K562 (cell line): ENCODE data around the gene OTOA. TPM values are rescaled to one million over a fixed set of nuclear protein-coding genes. Genes with fewer than 3 reads are reported as not detected.

ENCODE experiments used
- ATAC-seq: fragments of 200-7000 bp; cut with Tn5 transposase; 3 replicates; pipeline ENCODE4 v1.9.1; 2020; ENCODE audit warnings: moderate library complexity
- BruUV-seq: library from RNA; stranded (reverse); fragments of 400-500 nt; replicated peaks from 2 replicates; lab custom pipeline; 2021; lab: Mats Ljungman, UMichigan
- CTCF ChIA-PET: fragments of 300-600 bp; formaldehyde crosslinking; extraction: SDS; loops from one replicate; lab custom pipeline; 2021; ENCODE audit warnings: low intra/inter-chr PET ratio; lab: Yijun Ruan, JAX
- POLR2A ChIA-PET: fragments of 300-600, 350-650 bp; sonication (Branson Sonifier 250); formaldehyde crosslinking; extraction: SDS; loops from one replicate; lab custom pipeline; 2021; ENCODE audit warnings: antibody characterized with exemption, inconsistent platforms; lab: Yijun Ruan, JAX
- DNase-seq, 4 experiments: peaks; one replicate each; pipeline versions ENCODE4 v3.0.0 to v3.0.0-alpha.2; 2011 to 2018; ENCODE audit warnings: low spot score in 3 of 4, mixed read lengths in 3 of 4; ENCODE audit errors: extremely low read depth in 1 of 4
- FAIRE-seq: peaks from 2 replicates; lab custom pipeline; 2011; peaks lifted over from hg19 to GRCh38; lab: Jason Lieb, UNC
- H2AFZ ChIP-seq: 2 replicates; pipeline ENCODE4 v1.6.0; 2011; ENCODE audit warnings: low read depth, low read length, control low read depth, inconsistent platforms
- H3K27ac ChIP-seq: fragments of 200-600 bp; 3 replicates; pipeline ENCODE4 v1.8.0; 2011; ENCODE audit warnings: low read depth, mild to moderate bottlenecking, control low read depth, inconsistent platforms, low read length, moderate library complexity, mixed read lengths; ENCODE audit errors: extremely low read depth
- H3K27me3 ChIP-seq, 2 experiments: fragments of 300-600 bp in 1 of 2; 2 replicates in 1 of 2; 3 replicates in 1 of 2; pipeline versions ENCODE4 v1.6.0 to v1.8.0; 2011; ENCODE audit warnings: inconsistent platforms in 2 of 2, low read length in 2 of 2, mild to moderate bottlenecking in 1 of 2, mixed read lengths in 1 of 2, moderate library complexity in 1 of 2; ENCODE audit not compliant: control insufficient read depth in 2 of 2, insufficient read depth in 2 of 2
- H3K36me3 ChIP-seq: fragments of 300-600 bp; 3 replicates; pipeline ENCODE4 v1.8.0; 2011; ENCODE audit warnings: mild to moderate bottlenecking, low read length, inconsistent platforms; ENCODE audit not compliant: control insufficient read depth, insufficient read depth
- H3K4me1 ChIP-seq, 2 experiments: fragments of 200-600 bp in 1 of 2; replicated peaks in 1 of 2; 2 replicates in 1 of 2; 3 replicates in 1 of 2; pipeline versions ENCODE4 v1.5.1 to v1.8.0; 2011; ENCODE audit warnings: inconsistent platforms in 2 of 2, low read length in 2 of 2, mild to moderate bottlenecking in 1 of 2, mixed read lengths in 1 of 2, moderate library complexity in 1 of 2; ENCODE audit not compliant: control insufficient read depth in 2 of 2, insufficient read depth in 2 of 2
- H3K4me2 ChIP-seq: 2 replicates; pipeline ENCODE4 v1.6.1; 2011; ENCODE audit warnings: low read length, control low read depth, inconsistent platforms, mixed read lengths; ENCODE audit not compliant: insufficient read depth
- H3K4me3 ChIP-seq: fragments of 200-600 bp; sonication (generic), shearing (Covaris generic); 2 replicates; pipeline ENCODE4 v1.5.1; 2016; ENCODE audit warnings: control low read depth, inconsistent platforms
- H3K79me2 ChIP-seq: fragments of 200-600 bp; 3 replicates; pipeline ENCODE4 v1.8.0; 2011; ENCODE audit warnings: low read length, inconsistent platforms; ENCODE audit not compliant: control insufficient read depth, insufficient read depth
- H3K9ac ChIP-seq, 2 experiments: 2 replicates each; pipeline versions ENCODE4 v1.6.0 to v1.6.1; 2011; ENCODE audit warnings: low read depth in 2 of 2, low read length in 2 of 2, control low read depth in 1 of 2, inconsistent platforms in 1 of 2, mild to moderate bottlenecking in 1 of 2, mixed read lengths in 1 of 2; ENCODE audit not compliant: insufficient read depth in 1 of 2
- H3K9me1 ChIP-seq: one replicate; pipeline ENCODE4 v1.6.0; 2011; ENCODE audit warnings: inconsistent platforms, mild to moderate bottlenecking, low read length, moderate library complexity; ENCODE audit not compliant: control insufficient read depth, insufficient read depth
- H3K9me3 ChIP-seq: replicated peaks from 2 replicates; pipeline ENCODE4 v1.5.1; 2011; ENCODE audit warnings: low read depth, low read length, inconsistent platforms; ENCODE audit not compliant: control insufficient read depth, insufficient read depth
- H4K20me1 ChIP-seq: replicated peaks from 2 replicates; pipeline ENCODE4 v1.6.1; 2011; ENCODE audit warnings: low read length, inconsistent platforms, mixed read lengths; ENCODE audit not compliant: control insufficient read depth, insufficient read depth
- HNRNPUL1 ChIP-seq: fragments of 200-400 bp; formaldehyde crosslinking; IDR thresholded peaks from 2 replicates; pipeline ENCODE4 v1.6.1; 2017; ENCODE audit warnings: low read length
- KAT2B ChIP-seq: IDR thresholded peaks from one replicate; pipeline ENCODE4 v1.6.1; 2012; ENCODE audit warnings: low read depth, mild to moderate bottlenecking, control low read depth, inconsistent platforms, low read length, moderate library complexity
- MAFG ChIP-seq: fragments of 450-650 bp; conservative IDR thresholded peaks from 2 replicates; pipeline ENCODE4 v1.6.1; 2016; ENCODE audit warnings: missing genetic modification characterization, missing compliant biosample characterization
- NFYB ChIP-seq: IDR thresholded peaks from 2 replicates; pipeline ENCODE4 v1.6.1; 2011; ENCODE audit warnings: mild to moderate bottlenecking, moderate library complexity; ENCODE audit not compliant: insufficient read length; ENCODE audit errors: extremely low read depth
- POLR2AphosphoS2 ChIP-seq: IDR thresholded peaks from 2 replicates; pipeline ENCODE4 v1.6.1; 2012; ENCODE audit warnings: low read length, improper control_type of control experiment
- RAD51 ChIP-seq: fragments of 450-650 bp; IDR thresholded peaks from 2 replicates; pipeline ENCODE4 v1.7.1; 2016; ENCODE audit warnings: low read depth, mild to moderate bottlenecking, borderline replicate concordance
- SRSF3 ChIP-seq: fragments of 200-400 bp; formaldehyde crosslinking; IDR thresholded peaks from 2 replicates; pipeline ENCODE4 v1.6.1; 2016; ENCODE audit warnings: mild to moderate bottlenecking, low read length, moderate library complexity; ENCODE audit not compliant: insufficient read depth
- TEAD2 ChIP-seq: fragments of 450-650 bp; IDR thresholded peaks from 2 replicates; pipeline ENCODE4 v1.6.1; 2016; ENCODE audit warnings: missing genetic modification characterization, control low read depth, missing compliant biosample characterization
- TEAD4 ChIP-seq, 2 experiments: sonication (generic) in 1 of 2; formaldehyde crosslinking in 1 of 2; IDR thresholded peaks; 2 replicates each; pipeline versions ENCODE4 v1.6.1 to v1.8.0; 2012 to 2022; ENCODE audit warnings: borderline replicate concordance in 1 of 2, inconsistent platforms in 1 of 2, low read length in 1 of 2, mild to moderate bottlenecking in 1 of 2, missing genetic modification reagents in 1 of 2
- ZNF445 ChIP-seq: fragments of 250-450 bp; sonication (Bioruptor Pico); IDR thresholded peaks from 2 replicates; pipeline ENCODE4 v1.4.0; 2020; ENCODE audit warnings: low read depth, mild to moderate bottlenecking, moderate library complexity
- ZNF449 ChIP-seq: fragments of 250-450 bp; sonication (Bioruptor Pico); IDR thresholded peaks from 2 replicates; pipeline ENCODE4 v1.8.0; 2022; ENCODE audit warnings: moderate library complexity, mild to moderate bottlenecking, inconsistent platforms
- WGBS: fragments of 100-300 bp; shearing (Covaris generic); methylation state at CpG from one replicate; pipeline ENCODE4 v1.1.6; 2016; ENCODE audit warnings: low coverage, mixed read lengths; ENCODE audit not compliant: insufficient coverage; ENCODE audit errors: missing lambda C conversion rate; 5-methylcytosine and 5-hydroxymethylcytosine counted together
- in situ Hi-C: fragments of 300-500 bp; cut with MboI; formaldehyde crosslinking; loops from 4 replicates; pipeline ENCODE4 v1.15.0; 2018; ENCODE audit warnings: inconsistent platforms, mixed read lengths
- intact Hi-C: fragments of 100-400 bp; cut with micrococcal nuclease; formaldehyde crosslinking; loops from 2 replicates; pipeline ENCODE4 v1.14.2; 2022
- polyA plus RNA-seq, 8 experiments: library from polyadenylated mRNA; depleted of rRNA in 4 of 8; stranded (reverse) in 5 of 8; unstranded in 3 of 8; fragments of >200 nt; fragmentation: Nextera tagmentation in 2 of 8; fragmentation: Illumina TruSeq in 1 of 8; extraction: Ambion mirVana in 2 of 8; extraction: Trizol in 1 of 8; gene quantifications; 2 replicates each; pipeline versions ENCODE4 v1.2.1 to v1.2.3, GENCODE V29; 2011 to 2014; ENCODE audit warnings: inconsistent platforms in 1 of 8, missing spikeins in 1 of 8
- total RNA-seq, 7 experiments: library from RNA; depleted of rRNA in 6 of 7; stranded (reverse); fragments of >200 nt in 6 of 7; fragmentation: Illumina TruSeq in 2 of 7; extraction: Trizol in 2 of 7; gene quantifications; 2 replicates each; pipeline versions ENCODE4 v1.2.1 to v1.2.3, GENCODE V29; 2011 to 2021; ENCODE audit warnings: low replicate concordance in 1 of 7
- TF ChIP-seq, protein P1 (sequence below): fragments of 250-450 bp; sonication (Bioruptor Pico); IDR thresholded peaks from 2 replicates; pipeline ENCODE4 v1.9.0; 2021; ENCODE audit warnings: mild to moderate bottlenecking

Gene OTOA
- total and polyA plus RNA-seq, 9 of the 15 experiments (the other 6 are each of a cell fraction or from before 2014, with no cell fraction given), result 0.04 TPM; not detected in 8

DNA sequence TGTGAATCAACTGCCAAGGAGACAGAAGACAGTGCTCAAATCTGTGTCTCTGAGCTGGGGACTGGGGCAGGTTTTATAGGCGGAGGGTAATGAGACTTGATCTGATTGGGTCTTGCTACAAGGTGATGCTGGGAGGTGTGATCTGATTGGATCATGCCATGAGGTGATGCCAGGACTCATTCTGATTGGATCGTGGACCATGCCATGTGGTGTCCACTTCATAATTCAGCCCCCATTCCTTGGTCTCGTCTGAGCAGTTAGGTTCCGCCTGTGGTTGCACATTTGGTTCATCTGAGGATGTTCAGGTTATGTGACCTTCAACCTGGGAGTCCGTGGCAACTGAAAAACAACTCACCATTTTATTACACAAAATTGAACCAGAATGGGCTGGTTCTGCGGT is 41.0 kb downstream of the OTOA start:
- no peaks in the 10 kb centered on the region for H3K79me2 ChIP-seq
- H4K20me1 ChIP-seq, result no peaks in the 10 kb centered on the region
- CTCF ChIA-PET, result no interaction called here
- H3K27me3 ChIP-seq, result peaks cover 0 to 9% of the 10 kb centered on the region in 2 experiments; a peak in 2 of 5 replicates
- no peak overlapping the region for H3K27ac ChIP-seq
- H3K9me1 ChIP-seq, result no peaks in the 10 kb centered on the region
- POLR2A ChIA-PET, result interaction anchor here (1.5 kb wide), 1 partner anchor 10 kb away, joined by 11 read pairs; no protein-coding TSS in a partner anchor
- in situ Hi-C loops, result loop anchor here (5.0 to 25.0 kb wide), 4 partner anchors 47 to 233 kb away; no protein-coding TSS in a partner anchor
- H3K9me3 ChIP-seq, result no peaks in the 10 kb centered on the region
- no peaks in the 10 kb centered on the region; a peak in 1 of 5 replicates for H3K4me1 ChIP-seq
- H3K36me3 ChIP-seq, result no peaks in the 10 kb centered on the region
- intact Hi-C loops, result loop anchor here (5.0 kb wide), 1 partner anchor 47 kb away; no protein-coding TSS in a partner anchor
- no TSS peak for BruUV-seq
- H2AFZ ChIP-seq, result no peak overlapping the region
- DNase-seq (peak; percentile 22 to 51 (median 26)), FAIRE-seq (no peak), ATAC-seq (peak; percentile 57; the same call in 2 of the 3 replicates)
- 6% methylated on average over 5 of the region's 6 CpGs for WGBS
- no peak overlapping the region for H3K4me3 ChIP-seq
- no peak overlapping the region for H3K9ac ChIP-seq
- H3K4me2 ChIP-seq, result no peak overlapping the region; the same call in 1 of the 2 replicates
- TF ChIP-seq ZNF445 (CRISPR knock-in tag) (no peak), MAFG (tag) (no peak), NFYB (peak; percentile 20), ZNF449 (CRISPR knock-in tag) (no peak), TEAD2 (tag) (no peak), TEAD4 (IDR thresholded peaks at IDR 0.05; ENCODE audit: low read length) (no peak), TEAD4 (CRISPR knock-in tag; IDR thresholded peaks at IDR 0.05; ENCODE audit: borderline replicate concordance) (no peak), SRSF3 (no peak), POLR2AphosphoS2 (no peak), KAT2B (no peak), RAD51 (no peak), HNRNPUL1 (no peak)
- TF ChIP-seq, protein P1, sequence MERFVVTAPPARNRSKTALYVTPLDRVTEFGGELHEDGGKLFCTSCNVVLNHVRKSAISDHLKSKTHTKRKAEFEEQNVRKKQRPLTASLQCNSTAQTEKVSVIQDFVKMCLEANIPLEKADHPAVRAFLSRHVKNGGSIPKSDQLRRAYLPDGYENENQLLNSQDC (CRISPR knock-in tag), result no peak
